ENCODE data around the gene ATP5PD. TPM values are rescaled to one million over a fixed set of nuclear protein-coding genes. Genes with fewer than 3 reads are reported as not detected.

ATP5PD gene
- total RNA-seq, 1 donor from 2014 or later: 155 TPM

DNA sequence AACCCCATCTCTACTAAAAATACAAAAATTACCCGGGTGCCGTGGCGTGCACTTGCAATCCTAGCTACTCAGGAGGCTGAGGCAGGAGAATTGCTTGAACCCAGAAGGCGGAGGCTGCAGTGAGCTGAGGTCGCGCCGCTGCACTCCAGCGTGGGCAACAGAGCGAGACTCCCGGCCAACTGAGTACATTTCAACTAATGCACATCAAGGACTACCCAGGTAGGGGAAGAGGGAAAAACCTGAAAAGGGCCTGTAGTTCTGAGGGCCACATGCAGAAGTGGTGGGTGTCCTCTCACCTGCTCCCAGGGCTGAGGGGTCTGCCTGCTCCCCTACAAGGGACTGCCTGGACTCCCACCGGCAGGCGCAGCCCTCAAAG is 40.4 kb upstream of the ATP5PD start:
- Histone ChIP-seq H3K4me1 (peaks cover 46% of the 10 kb centered on the region), H3K27me3 (no peaks in the 10 kb centered on the region), H3K4me3 (peak overlapping the region; percentile 69), H3K36me3 (no peaks in the 10 kb centered on the region), H3K27ac (peak overlapping the region; percentile 93), H3K9me3 (no peaks in the 10 kb centered on the region)
- no peak for ATAC-seq
- no peak for TF ChIP-seq CTCF (IDR thresholded peaks at IDR 0.05)
- intact Hi-C loops (cut with DNase I): no loop called here
- DNase-seq: no peak

- intact Hi-C loops (cut with DNase I): no loop called here
- no peak for ATAC-seq
- Histone ChIP-seq H3K9me3 (no peaks in the 10 kb centered on the region), H3K27me3 (no peaks in the 10 kb centered on the region), H3K4me3 (peak overlapping the region; percentile 69), H3K27ac (peak overlapping the region; percentile 93), H3K4me1 (peaks cover 41% of the 10 kb centered on the region), H3K36me3 (no peaks in the 10 kb centered on the region)
- TF ChIP-seq CTCF (IDR thresholded peaks at IDR 0.05): no peak
- no peak for DNase-seq
Observed at GRCh38 chr17:75086496-75087181, 39.9 kb upstream of the ATP5PD start.

DNA sequence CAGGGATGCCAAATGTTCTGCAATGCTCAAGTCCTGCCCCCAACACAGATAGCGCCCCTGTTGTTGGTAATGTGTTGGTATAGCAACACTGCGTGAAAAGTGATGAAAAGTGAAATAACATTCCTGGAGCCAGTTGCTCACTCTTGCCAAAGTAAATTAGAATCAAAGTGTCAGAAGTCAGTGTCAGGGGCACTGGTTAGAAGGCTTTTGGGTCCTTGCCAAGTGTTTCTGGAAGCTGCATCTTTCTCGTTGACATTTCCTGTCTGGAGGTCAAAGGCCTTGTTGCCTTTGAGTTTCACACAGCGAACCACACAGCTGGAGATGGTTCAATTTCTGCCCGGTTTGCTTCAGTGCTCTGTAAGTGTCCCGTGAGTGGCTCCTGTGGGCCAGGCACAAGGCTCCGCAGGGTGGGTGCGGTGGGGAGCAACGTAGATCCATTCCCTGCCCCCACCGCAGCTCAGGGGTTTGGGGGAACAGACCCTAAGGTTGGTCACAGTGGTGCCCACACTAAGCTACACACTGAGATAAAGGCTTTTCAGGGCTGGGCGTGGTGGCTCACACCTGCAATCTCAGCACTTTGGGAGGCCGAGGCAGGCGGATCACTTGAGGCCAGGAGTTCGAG is 37.4 kb upstream of the ATP5PD start:
- Histone ChIP-seq H3K27ac (no peak overlapping the region), H3K4me3 (no peak overlapping the region), H3K36me3 (no peaks in the 10 kb centered on the region), H3K9me3 (no peaks in the 10 kb centered on the region), H3K4me1 (peaks cover 29% of the 10 kb centered on the region), H3K27me3 (no peaks in the 10 kb centered on the region)
- intact Hi-C loops (cut with DNase I): no loop called here
- no peak for TF ChIP-seq CTCF (IDR thresholded peaks at IDR 0.05)
- no peak for DNase-seq
- no peak for ATAC-seq

DNA sequence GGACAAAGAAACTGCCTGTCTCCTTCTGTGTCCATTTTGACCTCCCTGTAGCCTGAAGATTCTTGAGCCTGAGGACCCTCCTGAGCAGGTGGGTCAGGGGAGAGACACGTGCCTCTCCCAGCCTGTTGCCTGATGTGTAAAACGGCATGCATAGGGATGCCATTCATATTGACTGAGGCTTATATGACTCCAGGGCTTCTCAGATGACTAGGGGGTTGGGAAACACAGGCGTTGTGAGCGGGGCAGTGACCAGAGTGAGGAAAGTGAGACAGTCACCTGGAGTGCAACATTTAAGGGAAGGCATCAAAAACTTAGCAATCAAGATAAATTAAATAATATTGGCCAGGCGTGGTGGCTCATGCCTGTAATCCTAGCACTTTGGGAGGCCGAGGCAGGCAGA is 35.9 kb upstream of the ATP5PD start:
- DNase-seq: no peak
- H3K9me3 ChIP-seq: no peaks in the 10 kb centered on the region
- intact Hi-C loops (cut with DNase I): no loop called here
- peaks cover 36% of the 10 kb centered on the region for H3K4me1 ChIP-seq
- no peak for ATAC-seq
- H3K4me3 ChIP-seq: no peak overlapping the region
- no peaks in the 10 kb centered on the region for H3K36me3 ChIP-seq
- no peaks in the 10 kb centered on the region for H3K27me3 ChIP-seq
- TF ChIP-seq CTCF (IDR thresholded peaks at IDR 0.05): no peak
- H3K27ac ChIP-seq: no peak overlapping the region

DNA sequence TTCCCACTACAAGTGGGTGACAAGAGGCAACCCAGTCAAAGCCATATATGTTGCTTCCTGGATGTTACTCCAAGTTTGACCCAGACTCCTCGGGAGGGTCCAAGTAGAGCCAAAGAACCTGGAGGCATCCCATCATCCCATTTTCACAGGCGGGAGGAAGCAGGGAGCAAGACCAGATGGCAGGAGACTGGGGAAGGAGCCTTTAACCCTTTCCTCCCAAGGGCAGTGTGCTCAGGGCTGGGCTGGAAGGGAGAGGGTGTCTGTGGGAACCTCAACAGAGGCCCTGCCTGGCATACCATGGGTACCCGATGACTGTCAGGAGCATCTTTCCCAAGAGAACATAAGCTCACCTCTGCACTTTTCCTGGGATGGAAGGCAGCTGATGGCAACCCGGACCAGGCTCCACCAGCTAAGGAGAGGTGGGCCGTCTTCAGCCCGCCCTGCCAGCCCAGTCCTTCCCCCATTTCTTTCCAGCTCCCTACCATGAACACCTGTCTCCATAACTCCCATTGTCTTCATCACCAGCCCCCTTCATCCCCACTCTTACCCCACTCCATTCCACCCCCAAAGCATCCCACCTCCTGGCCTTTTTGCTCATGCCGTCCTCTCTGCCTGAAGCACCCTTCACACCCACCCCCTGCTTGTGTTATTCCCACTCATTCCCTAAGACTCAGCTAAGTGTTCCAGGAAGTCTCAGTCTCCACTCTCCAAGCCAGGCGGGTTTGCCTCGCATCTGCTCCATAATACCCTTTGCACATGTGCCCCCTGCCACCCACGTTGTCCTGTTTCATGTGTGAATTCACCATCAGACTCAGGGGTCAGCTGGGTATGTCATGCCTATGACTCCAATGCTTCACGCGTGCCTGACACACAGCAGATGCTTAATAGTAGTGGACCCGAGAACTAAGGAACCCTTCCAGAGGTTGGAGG is 35.1 kb upstream of the ATP5PD start:
- Histone ChIP-seq H3K4me3 (no peak overlapping the region), H3K27me3 (no peaks in the 10 kb centered on the region), H3K9me3 (no peaks in the 10 kb centered on the region), H3K36me3 (no peaks in the 10 kb centered on the region), H3K27ac (no peak overlapping the region), H3K4me1 (peaks cover 36% of the 10 kb centered on the region)
- DNase-seq (no peak), ATAC-seq (no peak)
- intact Hi-C loops (cut with DNase I): no loop called here
- no peak for TF ChIP-seq CTCF (IDR thresholded peaks at IDR 0.05)
